ENCODE data around the gene ACOT8. TPM values are rescaled to one million over a fixed set of nuclear protein-coding genes. Genes with fewer than 3 reads are reported as not detected.
A peak's percentile ranks its signal among the peaks of the same experiment; 100 is the strongest.

The ACOT8 gene
- total RNA-seq, 4 donors from 2014 or later, result 56.9 to 93.8 (median 78.3) TPM

- peaks cover 0 to 38% (median 0%) of the 10 kb centered on the region in 3 donors for H3K36me3 ChIP-seq
- DNase-seq, result peak; percentile 82 to 89 (median 83)
- H3K9me3 ChIP-seq, result no peaks in the 10 kb centered on the region
- peak overlapping the region; percentile 72 to 92 (median 84) for H3K27ac ChIP-seq
- H3K4me3 ChIP-seq, result peak overlapping the region; percentile 71 to 89 (median 88)
- TF ChIP-seq POLR2A (IDR thresholded peaks at IDR 0.05), result peak in 1 of 2 donors; percentile 9
- TF ChIP-seq, protein P1, sequence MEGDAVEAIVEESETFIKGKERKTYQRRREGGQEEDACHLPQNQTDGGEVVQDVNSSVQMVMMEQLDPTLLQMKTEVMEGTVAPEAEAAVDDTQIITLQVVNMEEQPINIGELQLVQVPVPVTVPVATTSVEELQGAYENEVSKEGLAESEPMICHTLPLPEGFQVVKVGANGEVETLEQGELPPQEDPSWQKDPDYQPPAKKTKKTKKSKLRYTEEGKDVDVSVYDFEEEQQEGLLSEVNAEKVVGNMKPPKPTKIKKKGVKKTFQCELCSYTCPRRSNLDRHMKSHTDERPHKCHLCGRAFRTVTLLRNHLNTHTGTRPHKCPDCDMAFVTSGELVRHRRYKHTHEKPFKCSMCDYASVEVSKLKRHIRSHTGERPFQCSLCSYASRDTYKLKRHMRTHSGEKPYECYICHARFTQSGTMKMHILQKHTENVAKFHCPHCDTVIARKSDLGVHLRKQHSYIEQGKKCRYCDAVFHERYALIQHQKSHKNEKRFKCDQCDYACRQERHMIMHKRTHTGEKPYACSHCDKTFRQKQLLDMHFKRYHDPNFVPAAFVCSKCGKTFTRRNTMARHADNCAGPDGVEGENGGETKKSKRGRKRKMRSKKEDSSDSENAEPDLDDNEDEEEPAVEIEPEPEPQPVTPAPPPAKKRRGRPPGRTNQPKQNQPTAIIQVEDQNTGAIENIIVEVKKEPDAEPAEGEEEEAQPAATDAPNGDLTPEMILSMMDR (IDR thresholded peaks at IDR 0.05), result peak; percentile 15 to 62 (median 54)
- peaks cover 0 to 42% (median 11%) of the 10 kb centered on the region in 4 donors for H3K4me1 ChIP-seq
- no peaks in the 10 kb centered on the region for H3K27me3 ChIP-seq
Measured at GRCh38 chr20:45890077-45890984, 33.1 kb upstream of the ACOT8 start.

DNA sequence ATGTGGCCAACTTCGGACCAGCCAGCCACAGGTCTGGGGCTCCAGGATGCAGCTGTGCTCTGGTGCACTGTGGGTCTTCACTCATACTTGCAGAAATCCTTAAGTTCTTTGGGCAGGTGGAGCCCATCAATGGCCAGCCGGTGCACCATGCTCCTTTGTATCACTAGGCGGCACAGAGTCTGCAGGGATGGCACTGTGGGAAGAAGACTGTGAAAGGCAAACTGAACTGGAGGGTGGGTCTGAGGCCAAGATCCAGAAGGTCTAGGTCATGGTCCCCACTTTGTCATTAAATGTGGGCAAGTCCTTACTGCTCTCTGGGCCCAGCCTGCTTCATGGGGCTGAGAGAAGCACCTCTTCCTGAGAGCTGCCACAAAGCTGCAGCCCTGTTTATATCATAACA lies 31.5 kb upstream of the ACOT8 start:
- no peaks in the 10 kb centered on the region for H3K9me3 ChIP-seq
- no peak for DNase-seq

DNA sequence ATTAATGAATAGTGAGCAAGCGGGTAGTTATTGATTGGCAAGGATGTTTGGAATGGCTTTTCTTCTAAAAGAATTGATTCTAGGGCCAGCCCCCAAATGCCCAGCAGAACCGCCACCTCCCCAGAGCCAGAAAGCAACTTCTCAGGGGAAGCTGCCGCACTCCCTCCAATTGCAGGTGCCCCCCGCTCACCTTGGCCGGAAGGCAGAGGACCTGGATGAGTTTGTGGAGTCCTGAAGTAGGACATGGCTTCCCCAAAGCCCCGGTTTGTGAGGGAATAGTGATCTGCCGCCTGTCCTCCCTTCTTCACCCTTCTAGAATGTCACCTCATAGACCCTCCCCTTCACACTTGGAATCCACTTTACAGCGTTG lies 30.1 kb upstream of the ACOT8 start, which contains the start of gene SPATA25:
TSS of gene SPATA25 (minus strand) at position 277 of the 370 bp plus-strand sequence. CDS start at position 245, 32 bp downstream.
- no peak for DNase-seq
- no peaks in the 10 kb centered on the region for H3K27me3 ChIP-seq
- H3K36me3 ChIP-seq, result peaks cover 0 to 40% (median 0%) of the 10 kb centered on the region in 3 donors
- no peak within 1 kb of the TSS for H3K27ac ChIP-seq
- H3K9me3 ChIP-seq, result no peaks in the 10 kb centered on the region
- H3K4me3 ChIP-seq, result no peak within 1 kb of the TSS
- TF ChIP-seq, protein P1 (IDR thresholded peaks at IDR 0.05), result no peak
- TF ChIP-seq POLR2A (IDR thresholded peaks at IDR 0.05), result no peak
- H3K4me1 ChIP-seq, result peaks cover 0 to 46% (median 3%) of the 10 kb centered on the region in 4 donors

More for the DNA sequence above, 31.5 kb upstream of the ACOT8 start:
- Histone ChIP-seq H3K4me1 (peaks cover 0 to 51% (median 11%) of the 10 kb centered on the region in 4 donors), H3K4me3 (no peak overlapping the region), H3K27ac (no peak overlapping the region), H3K36me3 (peaks cover 0 to 30% (median 0%) of the 10 kb centered on the region in 3 donors), H3K27me3 (no peaks in the 10 kb centered on the region)
- TF ChIP-seq, protein P1 (IDR thresholded peaks at IDR 0.05), result peak in 1 of 6 experiments; percentile 6
- no peak for TF ChIP-seq POLR2A (IDR thresholded peaks at IDR 0.05)

GRCh38 chr20:45886590-45887345 lies 29.6 kb upstream of the ACOT8 start:
- H3K4me3 ChIP-seq, result no peak overlapping the region
- H3K9me3 ChIP-seq, result no peaks in the 10 kb centered on the region
- no peak overlapping the region for H3K27ac ChIP-seq
- TF ChIP-seq POLR2A (IDR thresholded peaks at IDR 0.05), result no peak
- TF ChIP-seq, protein P1 (IDR thresholded peaks at IDR 0.05), result no peak
- DNase-seq, result no peak
- peaks cover 0 to 40% (median 0%) of the 10 kb centered on the region in 3 donors for H3K36me3 ChIP-seq
- peaks cover 0 to 46% (median 2%) of the 10 kb centered on the region in 4 donors for H3K4me1 ChIP-seq
- H3K27me3 ChIP-seq, result no peaks in the 10 kb centered on the region

GRCh38 chr20:45883100-45883469 lies 25.9 kb upstream of the ACOT8 start:
- DNase-seq, result no peak
- peaks cover 0 to 35% (median 3%) of the 10 kb centered on the region in 4 donors for H3K4me1 ChIP-seq
- no peak overlapping the region for H3K4me3 ChIP-seq
- no peaks in the 10 kb centered on the region for H3K27me3 ChIP-seq
- no peak for TF ChIP-seq POLR2A (IDR thresholded peaks at IDR 0.05)
- TF ChIP-seq, protein P1 (IDR thresholded peaks at IDR 0.05), result no peak
- H3K36me3 ChIP-seq, result peaks cover 0 to 34% (median 0%) of the 10 kb centered on the region in 3 donors
- no peaks in the 10 kb centered on the region for H3K9me3 ChIP-seq
- no peak overlapping the region for H3K27ac ChIP-seq

Data from Peyer's patch (tissue), 4 donors.